Measurements from ENCODE around the gene PNLIPRP2.

PNLIPRP2 gene

GRCh38 chr10:116612107-116612769, 8.5 kb upstream of the PNLIPRP2 start:
- in situ Hi-C loops (cut with HindIII; ENCODE audit: low sequenced_read_pairs): no loop called here

- in situ Hi-C loops (cut with HindIII; ENCODE audit: low sequenced_read_pairs): no loop called here
These were observed 7.3 kb upstream of the PNLIPRP2 start for GRCh38 chr10:116613471-116613870.

GRCh38 chr10:116614796-116615195, 6.0 kb upstream of the PNLIPRP2 start:
- in situ Hi-C loops (cut with HindIII; ENCODE audit: low sequenced_read_pairs): no loop called here

- in situ Hi-C loops (cut with HindIII; ENCODE audit: low sequenced_read_pairs): no loop called here
These were observed 5.5 kb upstream of the PNLIPRP2 start for GRCh38 chr10:116615199-116615776.

- in situ Hi-C loops (cut with HindIII; ENCODE audit: low sequenced_read_pairs): no loop called here
These were observed 723 bp downstream of the PNLIPRP2 start for GRCh38 chr10:116621476-116621875.

GRCh38 chr10:116621934-116622655, 1.3 kb downstream of the PNLIPRP2 start:
- in situ Hi-C loops (cut with HindIII; ENCODE audit: low sequenced_read_pairs): no loop called here

GRCh38 chr10:116625845-116626244, 5.1 kb downstream of the PNLIPRP2 start:
- in situ Hi-C loops (cut with HindIII; ENCODE audit: low sequenced_read_pairs): no loop called here

- in situ Hi-C loops (cut with HindIII; ENCODE audit: low sequenced_read_pairs): no loop called here
These were observed 6.1 kb downstream of the PNLIPRP2 start for GRCh38 chr10:116626815-116627214.

- in situ Hi-C loops (cut with HindIII; ENCODE audit: low sequenced_read_pairs): no loop called here
These were observed 6.7 kb downstream of the PNLIPRP2 start for GRCh38 chr10:116627386-116627933.

- in situ Hi-C loops (cut with HindIII; ENCODE audit: low sequenced_read_pairs): no loop called here
These were observed 8.6 kb downstream of the PNLIPRP2 start for GRCh38 chr10:116629340-116629739.

- in situ Hi-C loops (cut with HindIII; ENCODE audit: low sequenced_read_pairs): no loop called here
These were observed 9.3 kb downstream of the PNLIPRP2 start for GRCh38 chr10:116630020-116630419.

GRCh38 chr10:116631871-116632295, 11.1 kb downstream of the PNLIPRP2 start:
- in situ Hi-C loops (cut with HindIII; ENCODE audit: low sequenced_read_pairs): no loop called here

GRCh38 chr10:116632596-116633215, 12.0 kb downstream of the PNLIPRP2 start:
- in situ Hi-C loops (cut with HindIII; ENCODE audit: low sequenced_read_pairs): no loop called here

GRCh38 chr10:116633216-116633600, 12.5 kb downstream of the PNLIPRP2 start:
- in situ Hi-C loops (cut with HindIII; ENCODE audit: low sequenced_read_pairs): no loop called here

GRCh38 chr10:116634126-116634975, 13.6 kb downstream of the PNLIPRP2 start:
- in situ Hi-C loops (cut with HindIII; ENCODE audit: low sequenced_read_pairs): no loop called here

- in situ Hi-C loops (cut with HindIII; ENCODE audit: low sequenced_read_pairs): no loop called here
These were observed 15.6 kb downstream of the PNLIPRP2 start for GRCh38 chr10:116636385-116636784.

GRCh38 chr10:116636976-116637375, 16.2 kb downstream of the PNLIPRP2 start:
- in situ Hi-C loops (cut with HindIII; ENCODE audit: low sequenced_read_pairs): no loop called here

- in situ Hi-C loops (cut with HindIII; ENCODE audit: low sequenced_read_pairs): no loop called here
These were observed 17.1 kb downstream of the PNLIPRP2 start for GRCh38 chr10:116637830-116638229.

- in situ Hi-C loops (cut with HindIII; ENCODE audit: low sequenced_read_pairs): no loop called here
These were observed 25.7 kb downstream of the PNLIPRP2 start for GRCh38 chr10:116646502-116646901.

GRCh38 chr10:116648903-116649302, 28.1 kb downstream of the PNLIPRP2 start:
- in situ Hi-C loops (cut with HindIII; ENCODE audit: low sequenced_read_pairs): no loop called here
